HG03432 (cell line): ENCODE results near the gene CCDC69.
A peak's percentile ranks its signal among the peaks of the same experiment; 100 is the strongest.
"Not testable (repeated sequence)": the region's sequence is repeated elsewhere in the genome, so short reads cannot be mapped to it uniquely, and the experiment has no call there.

ENCODE experiments used
- ATAC-seq: cut with Tn5 transposase; IDR thresholded peaks from one replicate; pipeline ENCODE4 v1.9.1; 2021; ENCODE audit warnings: mild to moderate bottlenecking, moderate library complexity; ENCODE audit not compliant: unreplicated experiment

Gene CCDC69

GRCh38 chr5:151222790-151223446 is 974 bp downstream of the CCDC69 start:
- ATAC-seq, result peak; percentile 74

- no peak for ATAC-seq
Measured at GRCh38 chr5:151222054-151222789, 1.7 kb downstream of the CCDC69 start.

- ATAC-seq, result no peak
Measured at GRCh38 chr5:151221574-151221973, 2.3 kb downstream of the CCDC69 start.

GRCh38 chr5:151219789-151220188 is 4.1 kb downstream of the CCDC69 start:
- no peak for ATAC-seq

GRCh38 chr5:151219138-151219537 is 4.8 kb downstream of the CCDC69 start:
- ATAC-seq, result no peak

- ATAC-seq, result no peak
Measured at GRCh38 chr5:151218177-151218576, 5.7 kb downstream of the CCDC69 start.

GRCh38 chr5:151216781-151217180 is 7.1 kb downstream of the CCDC69 start:
- no peak for ATAC-seq

GRCh38 chr5:151215546-151215880 is 8.4 kb downstream of the CCDC69 start:
- ATAC-seq, result no peak

GRCh38 chr5:151214614-151215545 is 9.0 kb downstream of the CCDC69 start:
- peak; percentile 64 for ATAC-seq

GRCh38 chr5:151213803-151214613 is 9.9 kb downstream of the CCDC69 start:
- peak; percentile 84 for ATAC-seq

GRCh38 chr5:151212406-151212798 is 11.5 kb downstream of the CCDC69 start:
- ATAC-seq, result no peak

GRCh38 chr5:151208481-151208914 is 15.4 kb downstream of the CCDC69 start:
- ATAC-seq, result no peak

- ATAC-seq, result no peak
Measured at GRCh38 chr5:151205411-151205810, 18.5 kb downstream of the CCDC69 start.

GRCh38 chr5:151204051-151204450 is 19.8 kb downstream of the CCDC69 start:
- ATAC-seq, result no peak

- ATAC-seq, result no peak
Measured at GRCh38 chr5:151202381-151203139, 21.3 kb downstream of the CCDC69 start.

- ATAC-seq, result no peak
Measured at GRCh38 chr5:151200913-151201595, 22.8 kb downstream of the CCDC69 start.

GRCh38 chr5:151199581-151200185 is 24.2 kb downstream of the CCDC69 start:
- no peak for ATAC-seq

- ATAC-seq, result no peak
Measured at GRCh38 chr5:151198861-151199260, 25.0 kb downstream of the CCDC69 start.

- not testable (repeated sequence) for ATAC-seq
Measured at GRCh38 chr5:151197291-151197600, 26.6 kb downstream of the CCDC69 start.
